GM04504 (cell line): Measurements from ENCODE around the gene STON1.
"Not testable (repeated sequence)": the region's sequence is repeated elsewhere in the genome, so short reads cannot be mapped to it uniquely, and the experiment has no call there.

Experiments used
- DNase-seq: peaks from one replicate; pipeline ENCODE4 v3.0.0-alpha.2; 2012; ENCODE audit warnings: low read depth

The STON1 gene

DNA sequence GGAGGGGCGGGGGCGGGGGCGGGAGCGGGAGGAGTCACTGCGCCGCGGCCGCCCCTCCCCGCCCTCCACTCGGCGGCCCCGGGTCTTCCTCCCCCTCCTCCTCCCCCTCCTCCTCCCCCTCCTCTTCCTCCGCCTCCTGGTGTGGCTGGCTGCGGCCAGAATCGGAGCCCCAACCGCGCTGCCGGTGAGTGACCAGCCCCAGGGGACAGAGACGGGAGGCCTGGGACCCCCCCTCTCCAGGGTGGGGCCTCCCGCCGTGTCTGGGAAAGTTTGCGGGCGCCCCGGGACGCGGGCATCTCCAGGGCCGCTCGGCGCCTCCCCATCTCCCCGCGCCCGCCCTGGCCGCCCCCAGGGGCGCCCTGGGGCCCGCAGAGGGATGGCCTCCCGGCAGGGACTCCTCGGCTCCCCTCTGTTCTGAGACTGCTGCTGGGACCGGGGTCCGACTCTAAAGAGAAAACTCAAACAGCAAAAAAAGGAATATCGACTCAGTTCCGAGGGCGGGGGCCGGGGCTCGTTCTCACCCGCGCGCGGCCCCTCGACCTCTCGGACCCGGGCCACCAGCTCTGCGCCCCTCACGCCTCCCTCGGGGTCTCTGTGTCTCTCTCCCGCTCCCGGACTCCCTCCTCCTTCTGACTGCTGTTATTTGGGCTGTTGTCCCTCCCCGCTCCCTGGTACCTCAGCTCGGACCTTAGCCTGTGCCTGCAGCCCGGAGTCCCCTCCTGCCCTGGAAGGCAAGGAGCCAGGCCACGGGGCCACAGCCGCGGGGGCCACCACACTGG lies at the start of gene STON1:
STON1 (plus strand) TSS at position 122 of the 779 bp plus-strand sequence. CDS start 50,480 bp downstream, outside the sequence.
- DNase-seq: no peak

- no peak for DNase-seq
These were observed 49.4 kb upstream of the STON1 start for GRCh38 chr2:48480526-48480925.

DNA sequence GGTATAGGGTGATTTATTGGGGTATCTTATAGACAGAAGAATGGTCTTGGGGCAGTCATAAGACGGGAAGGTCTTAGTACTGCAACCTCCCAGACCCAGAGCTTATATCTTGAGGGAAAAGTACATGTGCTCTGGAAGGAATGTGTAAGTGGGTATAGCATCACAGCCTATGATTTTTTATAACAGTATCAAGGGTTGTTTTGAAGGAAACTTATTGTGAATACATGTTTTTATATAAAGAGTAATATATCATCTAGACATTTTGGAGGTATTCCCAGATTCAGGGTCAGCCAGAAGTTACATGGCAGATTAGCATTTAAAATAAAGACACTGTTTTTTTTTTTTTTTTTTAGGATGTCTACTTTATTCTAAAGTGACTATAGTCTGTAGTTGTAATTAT lies 47.6 kb upstream of the STON1 start:
- peak; percentile 46 for DNase-seq

DNA sequence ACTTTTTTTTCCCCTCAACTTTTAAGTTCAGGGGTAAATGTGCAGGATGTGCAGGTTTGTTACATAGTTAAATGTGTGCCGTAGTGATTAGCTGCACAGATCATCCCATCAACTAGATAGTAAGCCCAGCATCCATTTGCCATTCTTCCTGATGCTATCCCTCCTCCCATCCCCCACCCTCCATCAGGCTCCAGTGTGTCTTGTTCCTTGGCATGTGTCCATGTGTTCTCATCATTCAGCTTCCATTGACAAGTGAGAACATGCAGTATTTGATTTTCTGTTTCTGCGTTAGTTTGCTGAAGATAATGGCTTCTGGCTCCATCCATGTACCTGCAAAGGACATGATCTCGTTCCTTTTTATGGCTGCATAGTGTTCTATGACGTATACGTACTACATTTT lies 47.2 kb upstream of the STON1 start:
- DNase-seq: no peak

DNA sequence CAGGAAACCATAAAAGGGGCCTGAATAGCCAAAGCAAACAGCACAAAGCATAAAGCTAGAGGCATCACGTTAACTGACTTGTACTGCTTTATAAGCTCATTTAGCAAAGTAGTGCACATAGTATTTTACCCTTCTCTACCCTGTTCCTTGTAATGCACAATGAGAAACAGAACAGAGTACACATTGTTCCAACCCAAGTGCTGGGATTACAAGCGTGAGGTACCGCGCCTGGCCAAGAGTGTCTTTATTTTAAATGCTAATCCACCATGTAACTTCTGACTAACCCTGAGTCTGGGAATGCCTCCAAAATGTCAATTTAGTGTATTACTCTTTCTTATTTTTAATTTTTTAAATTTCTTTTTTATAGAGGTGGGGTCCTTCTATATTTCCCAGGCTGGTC lies 46.4 kb upstream of the STON1 start:
- DNase-seq: no peak

- DNase-seq: no peak
These were observed 46.0 kb upstream of the STON1 start for GRCh38 chr2:48483916-48484315.

- DNase-seq: no peak
These were observed 41.4 kb upstream of the STON1 start for GRCh38 chr2:48488545-48488944.

DNA sequence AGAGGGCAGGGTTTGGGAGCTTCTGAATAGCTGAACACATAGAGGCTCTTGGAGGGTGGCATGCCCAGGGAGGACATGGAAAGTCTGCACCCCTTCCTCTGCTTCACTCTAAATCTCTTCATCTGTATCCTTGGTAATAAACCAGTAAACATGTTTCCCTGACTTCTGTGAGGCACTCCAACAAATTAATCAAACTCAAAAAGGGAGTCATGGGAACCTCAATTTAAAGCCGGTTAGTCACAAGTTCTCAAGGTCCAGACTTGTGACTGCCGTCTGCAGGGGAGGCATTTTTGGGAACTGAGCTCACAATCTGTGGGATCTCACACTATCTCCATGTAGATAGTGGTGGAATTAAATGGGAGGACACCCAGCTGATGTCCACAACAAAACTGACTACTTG lies 33.1 kb upstream of the STON1 start:
- DNase-seq: peak; percentile 78

DNA sequence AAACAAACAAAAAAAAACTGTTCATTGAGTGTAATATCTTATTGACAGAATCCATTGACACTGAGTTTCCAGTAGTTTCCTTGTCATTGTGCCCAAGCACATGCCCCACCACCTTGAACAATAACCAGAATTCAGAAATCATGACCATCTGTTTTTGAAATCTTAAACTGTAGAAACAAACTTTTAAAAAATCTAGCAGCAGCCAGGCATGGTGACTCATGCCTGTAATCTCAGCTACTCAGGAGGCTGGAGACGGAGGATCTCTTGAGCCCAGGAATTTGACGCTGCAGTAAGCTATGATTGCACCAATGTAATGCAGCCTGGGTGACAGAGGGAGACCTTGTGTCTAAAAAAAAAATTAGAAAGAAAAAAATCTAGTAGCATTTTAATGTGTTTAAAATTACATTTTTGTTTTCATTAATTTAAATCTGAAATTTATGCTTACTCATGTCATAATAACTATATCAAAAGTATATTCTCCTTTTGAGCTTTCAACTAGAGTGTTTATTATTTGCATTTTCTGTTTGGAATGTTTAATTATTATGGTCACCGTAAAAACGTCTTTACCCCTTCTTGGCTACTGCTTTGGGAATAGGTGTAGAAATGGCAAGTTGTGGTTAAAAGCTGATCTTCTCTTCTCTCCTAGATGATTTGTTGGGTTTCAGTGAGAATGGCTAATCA lies 25.2 kb upstream of the STON1 start:
- DNase-seq: no peak

GRCh38 chr2:48507111-48507510 lies 22.8 kb upstream of the STON1 start:
- DNase-seq: no peak

GRCh38 chr2:48508461-48509124 lies 21.4 kb upstream of the STON1 start:
- no peak for DNase-seq

DNA sequence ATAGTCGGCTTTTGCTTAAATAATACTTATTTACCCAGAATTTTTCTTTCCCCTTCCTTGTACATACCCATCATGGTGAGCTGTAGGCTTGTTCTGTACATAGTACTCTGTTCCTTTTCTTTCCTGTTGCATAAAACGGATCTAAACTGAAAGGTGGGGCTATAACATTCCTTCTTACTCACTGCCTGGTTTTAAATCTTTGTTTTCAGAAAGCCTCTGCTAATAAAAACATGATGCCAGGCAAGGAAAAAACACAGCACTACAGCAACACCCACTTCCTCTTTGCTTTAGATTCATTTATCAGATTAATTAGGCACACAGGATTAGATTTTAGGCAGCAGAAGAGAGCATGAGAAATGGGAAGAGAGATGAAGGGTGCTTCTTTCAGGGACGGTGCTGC lies 19.6 kb upstream of the STON1 start:
- DNase-seq: no peak

GRCh38 chr2:48511849-48512470 lies 18.0 kb upstream of the STON1 start:
- DNase-seq: no peak

GRCh38 chr2:48512571-48512970 lies 17.4 kb upstream of the STON1 start:
- no peak for DNase-seq

DNA sequence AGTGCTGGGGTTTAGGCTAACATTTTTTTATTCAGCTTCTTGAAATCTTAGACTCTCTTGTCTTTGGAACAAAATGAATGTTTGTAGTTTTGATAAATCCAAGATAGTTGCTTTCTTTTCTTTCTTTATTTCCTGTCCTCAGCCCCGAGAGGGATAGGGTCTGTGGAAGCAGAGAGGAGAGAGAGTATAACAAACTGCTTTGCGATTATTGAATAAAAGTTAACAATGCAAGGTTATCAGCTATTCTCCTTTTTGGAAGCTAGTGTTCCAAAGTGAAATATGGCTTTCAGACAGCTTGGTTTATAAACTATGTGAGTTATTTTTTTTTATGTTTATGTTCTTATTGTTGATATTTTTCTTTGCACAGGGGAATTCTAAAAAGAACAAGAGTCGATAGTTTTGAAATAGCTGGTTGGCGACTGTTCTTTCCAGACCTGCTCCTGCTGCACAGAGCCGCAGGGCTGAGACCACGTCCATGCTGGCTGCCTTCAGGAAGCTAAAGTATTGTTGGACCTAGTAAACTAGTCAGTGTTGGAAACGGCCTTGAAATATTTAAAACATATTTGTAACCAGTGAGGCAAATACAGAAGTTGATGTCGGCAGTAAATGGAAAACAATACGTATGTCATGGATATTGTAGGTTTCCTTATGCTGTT lies 15.5 kb upstream of the STON1 start:
- no peak for DNase-seq

- no peak for DNase-seq
These were observed 14.4 kb upstream of the STON1 start for GRCh38 chr2:48515513-48515985.

- DNase-seq: no peak
These were observed 10.4 kb upstream of the STON1 start for GRCh38 chr2:48519593-48519992.

DNA sequence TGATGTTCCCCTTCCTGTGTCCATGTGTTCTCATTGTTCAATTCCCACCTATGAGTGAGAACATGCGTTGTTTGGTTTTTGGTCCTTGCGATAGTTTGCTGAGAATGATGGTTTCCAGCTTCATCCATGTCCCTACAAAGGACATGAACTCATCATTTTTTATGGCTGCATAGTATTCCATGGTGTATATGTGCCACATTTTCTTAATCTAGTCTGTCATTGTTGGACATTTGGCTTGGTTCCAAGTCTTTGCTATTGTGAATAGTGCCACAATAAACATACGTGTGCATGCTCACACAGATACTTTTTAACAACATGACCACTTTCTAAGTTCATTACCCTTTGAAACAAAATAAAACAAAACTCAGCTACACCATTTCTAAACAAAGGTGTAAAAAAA lies 5.2 kb upstream of the STON1 start:
- not testable (repeated sequence) for DNase-seq

- no peak for DNase-seq
These were observed 4.5 kb upstream of the STON1 start for GRCh38 chr2:48525269-48525943.

DNA sequence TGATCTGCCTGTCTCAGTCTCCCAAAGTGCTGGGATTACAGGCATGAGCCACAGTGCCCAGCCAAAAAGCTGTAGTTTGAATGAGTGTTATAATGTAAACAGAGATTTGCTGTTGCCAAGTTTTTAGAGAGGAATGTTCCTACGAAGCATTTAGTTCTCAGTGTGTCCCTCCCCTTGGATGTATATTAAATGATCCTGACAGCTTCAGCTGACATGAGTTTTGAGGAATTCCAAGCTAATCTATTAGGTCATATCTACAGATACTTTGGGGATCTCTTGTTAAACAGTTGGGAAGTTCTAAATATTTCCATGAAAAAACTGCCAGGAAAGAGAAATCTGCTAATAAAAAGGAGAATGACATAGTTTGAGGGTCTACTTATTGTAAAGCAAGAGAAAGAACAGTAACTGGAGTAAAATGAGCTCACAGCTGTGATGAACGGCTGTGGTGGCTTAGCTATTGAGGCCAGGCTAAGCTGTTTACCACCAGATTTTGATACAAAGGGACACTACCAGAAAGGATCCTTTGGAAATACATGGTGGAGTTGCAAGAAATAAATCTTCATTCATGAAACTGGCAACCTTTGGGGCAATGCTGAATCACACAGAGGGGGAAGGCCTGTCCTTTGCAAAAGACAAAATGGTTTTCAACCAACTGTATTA lies 2.6 kb upstream of the STON1 start:
- no peak for DNase-seq

GRCh38 chr2:48528431-48528830 lies 1.5 kb upstream of the STON1 start:
- no peak for DNase-seq
